ENCODE measurements around the gene SIPA1L3. TPM values are rescaled to one million over a fixed set of nuclear protein-coding genes. Genes with fewer than 3 reads are reported as not detected.
"Not testable (repeated sequence)": the region's sequence is repeated elsewhere in the genome, so short reads cannot be mapped to it uniquely, and the experiment has no call there.

Gene SIPA1L3
- polyA plus RNA-seq, 5 donors = 16.4 to 25.3 (median 24.9) TPM

- DNase-seq = no peak
Observed at GRCh38 chr19:38019396-38019724, 112.4 kb downstream of the SIPA1L3 start.

GRCh38 chr19:38020311-38020710 is 113.3 kb downstream of the SIPA1L3 start:
- no peak for DNase-seq

- DNase-seq = no peak
Observed at GRCh38 chr19:38021352-38021751, 114.3 kb downstream of the SIPA1L3 start.

GRCh38 chr19:38022791-38023670 is 116.0 kb downstream of the SIPA1L3 start:
- DNase-seq = no peak

GRCh38 chr19:38023671-38024541 is 116.9 kb downstream of the SIPA1L3 start:
- no peak for DNase-seq

- DNase-seq = no peak
Observed at GRCh38 chr19:38024992-38025908, 118.2 kb downstream of the SIPA1L3 start.

GRCh38 chr19:38025909-38026307 is 118.9 kb downstream of the SIPA1L3 start:
- DNase-seq = no peak

GRCh38 chr19:38028913-38029510 is 122.0 kb downstream of the SIPA1L3 start:
- no peak for DNase-seq

- DNase-seq = not testable (repeated sequence)
Observed at GRCh38 chr19:38030001-38030400, 123.0 kb downstream of the SIPA1L3 start.

GRCh38 chr19:38030686-38031422 is 123.8 kb downstream of the SIPA1L3 start:
- no peak for DNase-seq

- DNase-seq = no peak
Observed at GRCh38 chr19:38031423-38031770, 124.4 kb downstream of the SIPA1L3 start.

GRCh38 chr19:38032151-38032550 is 125.1 kb downstream of the SIPA1L3 start:
- no peak for DNase-seq

- DNase-seq = no peak
Observed at GRCh38 chr19:38032951-38033350, 125.9 kb downstream of the SIPA1L3 start.

- DNase-seq = no peak
Observed at GRCh38 chr19:38033658-38034491, 126.9 kb downstream of the SIPA1L3 start.

- no peak for DNase-seq
Observed at GRCh38 chr19:38034492-38034860, 127.5 kb downstream of the SIPA1L3 start.

- DNase-seq = no peak
Observed at GRCh38 chr19:38035515-38036495, 128.8 kb downstream of the SIPA1L3 start.

GRCh38 chr19:38036707-38037611 is 130.0 kb downstream of the SIPA1L3 start:
- DNase-seq = no peak

All from right lung (tissue), 5 donors.